PC-3 (cell line): ENCODE data around the gene DGKZ. TPM values are rescaled to one million over a fixed set of nuclear protein-coding genes. Genes with fewer than 3 reads are reported as not detected.
A peak's percentile ranks its signal among the peaks of the same experiment; 100 is the strongest.

Experiments used
- ATAC-seq: fragments of 200-7000 bp; cut with Tn5 transposase; 2 replicates; pipeline ENCODE4 v1.9.1; 2020; ENCODE audit warnings: mild to moderate bottlenecking, moderate library complexity
- BruUV-seq: library from RNA; stranded (reverse); fragments of 400-500 nt; replicated peaks from 2 replicates; lab custom pipeline; 2021; lab: Mats Ljungman, UMichigan
- CTCF ChIA-PET: fragments of 300-600 bp; sonication (Branson Sonifier 250); formaldehyde crosslinking; loops from one replicate; lab custom pipeline; 2022; ENCODE audit warnings: antibody characterized with exemption; lab: Charles Lee
- POLR2A ChIA-PET: fragments of 300-600 bp; sonication (Branson Sonifier 250); formaldehyde crosslinking; loops from one replicate; lab custom pipeline; 2022; ENCODE audit warnings: antibody characterized with exemption; ENCODE audit not compliant: unreplicated experiment; lab: Charles Lee
- DNase-seq: peaks from one replicate; pipeline ENCODE4 v3.0.0-alpha.2; 2015
- H2AFZ ChIP-seq: fragments of 300-600 bp; sonication (generic); 2 replicates; pipeline ENCODE4 v1.6.0; 2016; ENCODE audit warnings: antibody characterized with exemption, low read length
- H3F3A ChIP-seq: fragments of 300-600 bp; sonication (generic); one replicate; pipeline ENCODE4 v1.6.0; 2017; ENCODE audit warnings: antibody characterized with exemption, low read length, control low read depth, mild to moderate bottlenecking; ENCODE audit not compliant: unreplicated experiment
- H3K27ac ChIP-seq: fragments of 300-600 bp; sonication (generic); 2 replicates; pipeline ENCODE4 v1.5.1; 2016; ENCODE audit warnings: mild to moderate bottlenecking, low read length
- H3K27me3 ChIP-seq: fragments of 300-600 bp; sonication (generic); 2 replicates; pipeline ENCODE4 v1.6.1; 2016; ENCODE audit warnings: low read length, mixed read lengths
- H3K36me3 ChIP-seq: fragments of 300-600 bp; sonication (generic); 2 replicates; pipeline ENCODE4 v1.6.1; 2016; ENCODE audit warnings: low read depth, mixed run types, low read length, mixed read lengths
- H3K4me1 ChIP-seq: fragments of 300-600 bp; sonication (generic); 2 replicates; pipeline ENCODE4 v1.5.1; 2016; ENCODE audit warnings: low read length; ENCODE audit not compliant: insufficient read depth
- H3K4me2 ChIP-seq: fragments of 300-600 bp; sonication (generic); 2 replicates; pipeline ENCODE4 v1.6.0; 2016; ENCODE audit warnings: low read length
- H3K4me3 ChIP-seq: fragments of 300-600 bp; sonication (generic); 2 replicates; pipeline ENCODE4 v1.5.1; 2016; ENCODE audit warnings: mild to moderate bottlenecking, low read length, mixed read lengths
- H3K79me2 ChIP-seq: fragments of 300-600 bp; sonication (generic); 2 replicates; pipeline ENCODE4 v1.6.1; 2017; ENCODE audit warnings: low read length, mixed read lengths
- H3K9ac ChIP-seq: fragments of 300-600 bp; sonication (generic); 2 replicates; pipeline ENCODE4 v1.6.0; 2016; ENCODE audit warnings: mild to moderate bottlenecking, low read length
- H3K9me2 ChIP-seq: fragments of 300-600 bp; sonication (generic); replicated peaks from 2 replicates; pipeline ENCODE4 v1.6.1; 2016; ENCODE audit warnings: mixed run types, low read length, mixed read lengths
- H3K9me3 ChIP-seq: fragments of 300-600 bp; sonication (generic); 2 replicates; pipeline ENCODE4 v1.6.1; 2016; ENCODE audit warnings: low read length, mixed read lengths
- H4K20me1 ChIP-seq: fragments of 300-600 bp; sonication (generic); 2 replicates; pipeline ENCODE4 v1.6.1; 2016; ENCODE audit warnings: low read length, mixed read lengths
- EZH2 ChIP-seq: fragments of 300-600 bp; sonication (generic); IDR thresholded peaks from one replicate; pipeline ENCODE4 v1.6.1; 2017; ENCODE audit warnings: antibody characterized with exemption, mild to moderate bottlenecking, low read length; ENCODE audit not compliant: unreplicated experiment
- EZH2phosphoT487 ChIP-seq: fragments of 300-600 bp; sonication (generic); IDR thresholded peaks from 2 replicates; pipeline ENCODE4 v1.6.1; 2018; ENCODE audit warnings: mild to moderate bottlenecking, antibody characterized with exemption, low read length, borderline replicate concordance
- intact Hi-C: fragments of 100-400 bp; cut with micrococcal nuclease; formaldehyde crosslinking; loops from 2 replicates; pipeline ENCODE4 v1.9.0; 2023
- total RNA-seq: library from RNA; depleted of rRNA; stranded (reverse); fragments of >200 nt; gene quantifications from 2 replicates; pipeline ENCODE4 v1.2.3, GENCODE V29; 2014
- TF ChIP-seq, protein P1 (sequence below): fragments of 300-600 bp; sonication (generic); conservative IDR thresholded peaks from 2 replicates; pipeline ENCODE4 v1.5.1; 2017; ENCODE audit warnings: antibody characterized with exemption, low read depth, mild to moderate bottlenecking, low read length

Gene DGKZ
- total RNA-seq, 1 experiment from 2014 or later, result 70.2 TPM

DNA sequence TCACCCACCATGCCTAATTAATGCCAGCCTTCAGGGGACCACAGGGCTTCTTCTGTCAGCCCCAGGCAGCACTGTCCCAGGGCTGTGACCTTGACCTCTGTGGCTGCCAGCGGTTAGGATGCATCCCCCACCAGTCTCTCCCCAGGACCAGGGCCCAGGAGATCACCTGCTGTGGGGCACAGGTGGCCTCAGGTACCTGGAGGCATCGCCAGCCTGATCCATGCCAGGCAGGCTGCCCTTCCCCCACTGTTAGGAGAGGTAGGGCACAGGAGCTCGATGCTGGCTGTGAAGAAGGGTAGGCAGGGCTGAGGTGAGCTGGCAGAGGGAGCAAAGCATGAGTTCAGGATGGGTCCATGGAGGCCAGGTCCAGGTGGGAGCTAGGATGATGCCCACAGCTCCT is 17.5 kb downstream of the DGKZ start:
- no TSS peak for BruUV-seq
- H3K4me1 ChIP-seq, result peaks cover 26% of the 10 kb centered on the region
- H3K27me3 ChIP-seq, result no peaks in the 10 kb centered on the region
- CTCF ChIA-PET, result no interaction called here
- POLR2A ChIA-PET, result no interaction called here
- no peak for DNase-seq
- no peaks in the 10 kb centered on the region for H3K9me3 ChIP-seq
- H3K9me2 ChIP-seq, result no peaks in the 10 kb centered on the region
- H3K9ac ChIP-seq, result no peak overlapping the region
- H3F3A ChIP-seq, result no peaks in the 10 kb centered on the region
- no peak for ATAC-seq
- no peak for TF ChIP-seq EZH2phosphoT487
- TF ChIP-seq, protein P1, sequence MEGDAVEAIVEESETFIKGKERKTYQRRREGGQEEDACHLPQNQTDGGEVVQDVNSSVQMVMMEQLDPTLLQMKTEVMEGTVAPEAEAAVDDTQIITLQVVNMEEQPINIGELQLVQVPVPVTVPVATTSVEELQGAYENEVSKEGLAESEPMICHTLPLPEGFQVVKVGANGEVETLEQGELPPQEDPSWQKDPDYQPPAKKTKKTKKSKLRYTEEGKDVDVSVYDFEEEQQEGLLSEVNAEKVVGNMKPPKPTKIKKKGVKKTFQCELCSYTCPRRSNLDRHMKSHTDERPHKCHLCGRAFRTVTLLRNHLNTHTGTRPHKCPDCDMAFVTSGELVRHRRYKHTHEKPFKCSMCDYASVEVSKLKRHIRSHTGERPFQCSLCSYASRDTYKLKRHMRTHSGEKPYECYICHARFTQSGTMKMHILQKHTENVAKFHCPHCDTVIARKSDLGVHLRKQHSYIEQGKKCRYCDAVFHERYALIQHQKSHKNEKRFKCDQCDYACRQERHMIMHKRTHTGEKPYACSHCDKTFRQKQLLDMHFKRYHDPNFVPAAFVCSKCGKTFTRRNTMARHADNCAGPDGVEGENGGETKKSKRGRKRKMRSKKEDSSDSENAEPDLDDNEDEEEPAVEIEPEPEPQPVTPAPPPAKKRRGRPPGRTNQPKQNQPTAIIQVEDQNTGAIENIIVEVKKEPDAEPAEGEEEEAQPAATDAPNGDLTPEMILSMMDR, result no peak
- TF ChIP-seq EZH2, result no peak
- no peak overlapping the region for H3K4me2 ChIP-seq
- H3K27ac ChIP-seq, result peak overlapping the region; percentile 97; the same call in 1 of the 2 replicates
- intact Hi-C loops, result loop anchor here (5.0 kb wide), 1 partner anchor 117 kb away; no protein-coding TSS in a partner anchor
- H3K79me2 ChIP-seq, result peaks cover 18% of the 10 kb centered on the region
- H3K36me3 ChIP-seq, result peaks cover 2% of the 10 kb centered on the region; the same call in 1 of the 2 replicates
- no peak overlapping the region for H2AFZ ChIP-seq
- no peaks in the 10 kb centered on the region for H4K20me1 ChIP-seq
- no peak overlapping the region for H3K4me3 ChIP-seq

DNA sequence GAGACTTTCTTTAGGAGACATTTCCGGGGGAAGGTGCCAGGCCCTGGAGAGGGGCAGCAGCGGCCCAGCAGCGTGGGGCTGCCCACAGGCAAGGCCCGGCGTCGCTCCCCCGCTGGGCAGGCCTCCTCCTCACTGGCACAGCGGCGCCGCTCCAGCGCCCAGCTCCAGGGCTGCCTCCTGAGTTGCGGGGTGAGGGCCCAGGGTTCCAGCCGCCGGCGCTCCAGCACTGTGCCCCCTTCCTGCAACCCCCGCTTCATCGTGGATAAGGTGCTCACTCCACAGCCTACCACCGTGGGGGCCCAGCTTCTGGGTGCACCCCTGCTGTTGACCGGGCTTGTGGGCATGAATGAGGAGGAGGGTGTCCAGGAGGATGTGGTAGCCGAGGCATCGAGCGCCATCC is 19.0 kb downstream of the DGKZ start:
- no peak for ATAC-seq
- no peaks in the 10 kb centered on the region for H3K9me2 ChIP-seq
- CTCF ChIA-PET, result no interaction called here
- H3K9me3 ChIP-seq, result no peaks in the 10 kb centered on the region
- no peak overlapping the region for H2AFZ ChIP-seq
- POLR2A ChIA-PET, result no interaction called here
- no peak overlapping the region for H3K4me2 ChIP-seq
- no peak overlapping the region for H3K9ac ChIP-seq
- peaks cover 26% of the 10 kb centered on the region for H3K4me1 ChIP-seq
- no TSS peak for BruUV-seq
- H3K36me3 ChIP-seq, result peaks cover 5% of the 10 kb centered on the region; the same call in 1 of the 2 replicates
- no peak for DNase-seq
- H3K27me3 ChIP-seq, result no peaks in the 10 kb centered on the region
- TF ChIP-seq, protein P1, result no peak
- TF ChIP-seq EZH2 (no peak), EZH2phosphoT487 (no peak)
- intact Hi-C loops, result loop anchor here (5.0 kb wide), 1 partner anchor 119 kb away; no protein-coding TSS in a partner anchor
- peaks cover 12% of the 10 kb centered on the region for H3K79me2 ChIP-seq
- H3F3A ChIP-seq, result no peaks in the 10 kb centered on the region
- no peaks in the 10 kb centered on the region for H4K20me1 ChIP-seq
- H3K4me3 ChIP-seq, result no peak overlapping the region
- H3K27ac ChIP-seq, result no peak overlapping the region

DNA sequence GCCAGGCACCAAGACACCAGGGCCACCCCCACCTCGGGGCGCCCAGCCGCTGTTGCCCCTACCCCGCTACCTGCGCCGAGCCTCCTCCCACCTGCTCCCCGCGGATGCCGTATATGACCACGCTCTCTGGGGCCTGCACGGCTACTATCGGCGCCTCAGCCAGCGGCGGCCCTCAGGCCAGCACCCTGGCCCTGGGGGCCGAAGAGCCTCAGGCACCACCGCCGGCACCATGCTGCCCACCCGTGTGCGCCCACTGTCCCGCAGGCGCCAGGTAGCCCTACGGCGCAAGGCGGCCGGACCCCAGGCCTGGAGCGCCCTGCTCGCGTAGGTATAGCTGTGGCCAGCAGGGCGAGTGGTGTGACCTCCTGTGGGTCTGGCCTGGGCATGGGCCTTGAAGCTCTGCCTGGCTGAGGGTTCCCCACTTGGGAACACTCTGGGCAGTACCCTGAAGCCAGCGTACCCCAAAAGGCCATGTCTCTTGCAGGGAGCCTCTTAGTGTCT is 19.4 kb downstream of the DGKZ start:
- Histone ChIP-seq H3K4me1 (peaks cover 26% of the 10 kb centered on the region), H3K9me2 (no peaks in the 10 kb centered on the region), H3F3A (no peaks in the 10 kb centered on the region), H3K4me3 (no peak overlapping the region), H3K27ac (no peak overlapping the region), H2AFZ (no peak overlapping the region), H3K9ac (no peak overlapping the region), H4K20me1 (no peaks in the 10 kb centered on the region), H3K36me3 (peaks cover 5% of the 10 kb centered on the region; the same call in 1 of the 2 replicates), H3K4me2 (no peak overlapping the region), H3K79me2 (peaks cover 12% of the 10 kb centered on the region), H3K9me3 (no peaks in the 10 kb centered on the region), H3K27me3 (no peaks in the 10 kb centered on the region)
- intact Hi-C loops, result loop anchor here (5.0 kb wide), 1 partner anchor 119 kb away; no protein-coding TSS in a partner anchor
- TF ChIP-seq, protein P1, result no peak
- no peak for TF ChIP-seq EZH2phosphoT487
- TF ChIP-seq EZH2, result no peak
- ChIA-PET CTCF (no interaction called here), POLR2A (no interaction called here)
- ATAC-seq (no peak), DNase-seq (no peak)
- no TSS peak for BruUV-seq
